Stimulated activated CD8-positive, alpha-beta memory T cell treated with anti-CD3 and anti-CD28 coated beads, Interleukin-12 subunit alpha, Interleukin-12 subunit beta, amount 100 ng/mL, for 24 hours (primary cell): ENCODE measurements around the gene CCBE1.

ENCODE experiments used
- DNase-seq: peaks from one replicate; pipeline ENCODE4 v3.0.0-alpha.2; 2020; ENCODE audit errors: extremely low read depth

Gene CCBE1

DNA sequence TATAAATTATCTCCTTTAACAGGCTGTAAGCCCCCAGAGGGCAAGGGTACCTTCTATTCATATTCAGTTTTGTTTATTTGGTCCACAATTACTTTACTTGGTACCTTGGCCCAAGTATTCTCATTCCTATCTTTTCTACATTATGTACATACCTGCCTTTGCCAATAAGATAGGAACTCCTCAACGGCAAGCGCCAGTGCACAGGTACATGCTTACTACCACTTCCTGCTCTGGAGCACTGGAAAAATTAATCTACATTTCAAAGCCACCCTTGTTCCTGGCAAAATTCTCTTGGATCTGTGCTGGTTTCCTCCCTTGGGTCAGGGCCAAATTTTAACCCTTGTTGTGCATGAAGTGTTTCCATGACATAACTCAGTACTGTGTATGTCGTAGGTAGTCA is 303.8 kb downstream of the CCBE1 start:
- DNase-seq, result no peak

GRCh38 chr18:59388817-59389216 is 308.4 kb downstream of the CCBE1 start:
- DNase-seq, result no peak

DNA sequence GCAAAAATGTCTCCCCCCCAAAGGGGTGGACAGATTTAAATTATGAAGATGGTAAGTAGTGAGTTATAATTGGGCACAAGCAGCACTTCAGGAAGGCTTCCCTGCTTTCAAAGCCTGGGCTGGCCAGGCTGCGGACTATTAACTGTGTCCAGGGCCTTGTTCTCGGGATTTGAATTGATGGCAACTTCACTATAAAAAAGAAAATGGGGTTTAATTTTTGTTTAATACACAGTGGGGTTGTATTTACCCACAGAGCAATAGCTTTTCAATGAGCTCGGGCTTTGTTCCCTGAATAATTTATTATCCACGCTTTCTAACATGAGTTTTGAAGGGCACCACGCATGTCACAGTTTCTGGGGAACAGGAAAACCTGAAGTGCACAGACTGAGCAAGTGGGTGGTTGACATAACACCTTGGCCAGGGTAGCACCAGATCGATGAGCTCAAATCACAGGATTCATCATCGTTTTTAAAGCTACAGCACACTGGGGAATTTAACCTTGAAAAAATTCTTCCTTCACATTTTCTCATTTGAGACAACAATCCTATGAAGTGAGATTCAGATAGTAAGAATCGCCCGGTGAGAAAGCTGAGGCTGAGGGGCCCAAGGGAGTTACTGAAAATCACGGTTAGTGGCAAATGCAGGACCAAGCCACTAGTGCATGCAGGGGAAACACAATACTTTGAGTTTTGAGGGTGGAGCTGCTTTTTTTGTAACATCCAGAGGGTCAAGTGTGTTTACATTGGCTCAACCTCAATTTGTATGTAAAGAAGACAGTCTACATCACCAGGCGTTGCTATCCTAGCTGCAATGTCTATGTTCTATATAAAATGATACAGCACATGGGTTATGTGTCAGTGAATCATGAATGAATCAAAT is 309.3 kb downstream of the CCBE1 start:
- DNase-seq, result no peak

- DNase-seq, result no peak
Observed at GRCh38 chr18:59386909-59387686, 310.1 kb downstream of the CCBE1 start.

DNA sequence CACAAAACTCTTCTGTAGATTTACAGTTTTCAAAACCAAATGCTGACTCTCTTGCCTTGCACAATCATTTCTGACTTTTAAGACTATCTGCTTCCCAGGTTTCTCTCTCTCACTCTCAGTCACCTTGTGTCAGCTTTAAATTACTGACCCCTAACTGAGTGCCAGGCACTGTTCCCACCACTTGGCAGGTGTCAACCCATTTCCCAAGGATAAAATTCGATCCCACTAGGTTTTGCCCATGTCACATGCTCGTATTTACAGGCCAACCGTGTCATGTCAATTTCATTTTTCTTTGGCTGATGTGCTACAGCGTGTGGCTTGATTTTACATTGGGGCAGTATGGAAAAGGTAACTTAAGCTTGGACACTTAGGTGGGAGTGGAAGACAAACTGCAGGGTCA is 312.0 kb downstream of the CCBE1 start:
- no peak for DNase-seq

DNA sequence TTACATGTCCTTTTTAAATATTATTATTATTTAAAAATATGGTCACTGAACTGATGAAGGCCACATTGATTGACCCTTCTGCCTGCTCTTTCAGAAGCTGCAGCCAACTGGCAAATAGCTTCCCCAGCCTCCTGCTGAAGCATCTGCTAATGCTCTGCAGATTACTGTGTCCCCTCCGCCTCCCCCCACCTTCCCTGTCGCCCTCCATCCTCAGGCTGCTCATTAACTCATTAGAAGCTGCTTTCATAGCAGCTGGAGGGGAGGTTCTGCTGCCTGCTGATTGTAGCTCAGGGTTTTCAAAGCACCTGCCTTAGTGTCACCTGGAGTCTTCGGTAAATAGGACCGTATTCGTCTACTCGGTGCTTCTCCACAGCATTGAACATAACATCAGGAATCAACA is 313.4 kb downstream of the CCBE1 start:
- DNase-seq, result no peak

GRCh38 chr18:59382383-59382782 is 314.8 kb downstream of the CCBE1 start:
- no peak for DNase-seq

- DNase-seq, result no peak
Observed at GRCh38 chr18:59381949-59382348, 315.3 kb downstream of the CCBE1 start.
